ENCODE data around the gene ZBTB25. TPM values are rescaled to one million over a fixed set of nuclear protein-coding genes. Genes with fewer than 3 reads are reported as not detected.
"Not testable (repeated sequence)": the region's sequence is repeated elsewhere in the genome, so short reads cannot be mapped to it uniquely, and the experiment has no call there.

ZBTB25 gene
- total and polyA plus RNA-seq, 12 donors = 4.4 to 17.2 (median 11.0) TPM

- Histone ChIP-seq H3K27ac (no peak overlapping the region), H3K4me3 (no peak overlapping the region), H3K9me3 (replicated peaks in 1 of 3) (no peaks in the 10 kb centered on the region), H3K4me1 (replicated peaks in 1 of 2) (peaks cover 0 to 13% of the 10 kb centered on the region in 2 donors), H3K36me3 (replicated peaks in 1 of 2) (peaks cover 0 to 12% of the 10 kb centered on the region in 2 donors), H3K27me3 (no peaks in the 10 kb centered on the region)
- DNase-seq = no peak
- TF ChIP-seq CTCF (IDR thresholded peaks at IDR 0.05) (no peak), POLR2A (IDR thresholded peaks at IDR 0.05) (no peak)
- 67 to 84% (median 77%) methylated on average over 4 of the region's 4 CpGs for WGBS, 4 donors
- intact Hi-C loops (cut with DNase I) = no loop called here
These were observed 14.6 kb upstream of the ZBTB25 start for GRCh38 chr14:64518229-64518628.

- H3K27me3 ChIP-seq; H3K4me3 ChIP-seq; H3K27ac ChIP-seq; DNase-seq; H3K36me3 ChIP-seq (replicated peaks in 1 of 2); intact Hi-C loops (cut with DNase I); H3K9me3 ChIP-seq (replicated peaks in 1 of 3): not testable (repeated sequence)
- H3K4me1 ChIP-seq (replicated peaks in 1 of 2) = peaks cover 0 to 16% of the 10 kb centered on the region in 2 donors
- WGBS, 4 donors = 80 to 98% (median 84%) methylated on average over 6 of the region's 6 CpGs
These were observed 14.0 kb upstream of the ZBTB25 start for GRCh38 chr14:64517667-64518066.

DNA sequence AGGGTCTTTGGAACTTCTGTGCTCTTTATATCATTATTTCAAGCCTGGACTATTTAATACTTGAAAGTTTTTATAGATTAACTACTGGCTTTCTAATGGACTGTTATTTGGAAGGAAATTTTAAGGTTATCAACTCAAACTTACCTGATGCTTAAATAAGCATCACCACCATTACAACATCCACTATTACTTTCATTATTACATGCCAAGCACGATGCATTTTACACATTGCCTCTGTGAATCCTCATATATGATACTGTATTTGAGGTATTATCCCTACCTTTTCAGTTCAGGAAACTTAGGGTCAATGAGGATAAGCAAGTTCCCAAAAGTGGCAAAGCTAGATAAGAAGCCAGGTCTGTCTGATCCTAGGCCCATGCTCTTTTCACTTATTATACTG, 13.3 kb upstream of the ZBTB25 start:
- H3K4me1 ChIP-seq (replicated peaks in 1 of 2) = peaks cover 0 to 23% of the 10 kb centered on the region in 2 donors
- TF ChIP-seq CTCF (IDR thresholded peaks at IDR 0.05) (no peak), POLR2A (IDR thresholded peaks at IDR 0.05) (no peak)
- intact Hi-C loops (cut with DNase I) = no loop called here
- H3K27ac ChIP-seq = no peak overlapping the region
- no peaks in the 10 kb centered on the region for H3K27me3 ChIP-seq
- no peak for DNase-seq
- no peaks in the 10 kb centered on the region for H3K9me3 ChIP-seq (replicated peaks in 1 of 3)
- H3K4me3 ChIP-seq = no peak overlapping the region
- H3K36me3 ChIP-seq (replicated peaks in 1 of 2) = peaks cover 0 to 1% of the 10 kb centered on the region in 2 donors
- 74 to 90% (median 85%) methylated on average over 1 of the region's 1 CpG for WGBS, 4 donors

DNA sequence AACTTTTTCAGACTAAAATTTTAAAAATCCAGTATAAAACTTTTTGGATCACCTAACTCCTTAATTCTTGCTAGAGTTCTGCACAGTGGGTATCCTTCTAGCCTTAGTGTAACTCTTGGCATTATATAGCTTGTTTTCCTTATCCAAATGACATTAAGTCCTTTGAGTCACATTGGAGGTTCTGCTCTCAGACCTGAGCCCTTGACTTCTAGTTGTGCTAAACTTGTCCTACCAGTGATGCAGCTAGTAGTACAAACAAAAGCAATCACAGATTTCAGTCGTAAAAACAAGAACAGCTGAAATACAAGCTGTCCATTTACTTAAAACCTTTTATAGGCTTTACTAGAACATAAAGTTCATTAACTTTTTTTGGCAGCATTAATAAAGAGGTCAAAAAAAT, 11.4 kb upstream of the ZBTB25 start:
- Histone ChIP-seq H3K27me3 (no peaks in the 10 kb centered on the region), H3K4me1 (replicated peaks in 1 of 2) (peaks cover 5 to 42% of the 10 kb centered on the region in 2 donors), H3K36me3 (replicated peaks in 1 of 2) (no peaks in the 10 kb centered on the region), H3K4me3 (no peak overlapping the region), H3K27ac (no peak overlapping the region), H3K9me3 (replicated peaks in 1 of 3) (no peaks in the 10 kb centered on the region)
- intact Hi-C loops (cut with DNase I) = no loop called here
- no peak for DNase-seq
- no peak for TF ChIP-seq POLR2A (IDR thresholded peaks at IDR 0.05)
- no peak for TF ChIP-seq CTCF (IDR thresholded peaks at IDR 0.05)
- WGBS, 4 donors = 38 to 40% (median 39%) methylated on average over 1 of the region's 1 CpG

- WGBS, 4 donors = 92 to 96% (median 94%) methylated on average over 2 of the region's 2 CpGs
- Histone ChIP-seq H3K9me3 (replicated peaks in 1 of 3) (no peaks in the 10 kb centered on the region), H3K27me3 (no peaks in the 10 kb centered on the region), H3K4me1 (replicated peaks in 1 of 2) (peaks cover 5 to 55% of the 10 kb centered on the region in 2 donors), H3K4me3 (no peak overlapping the region), H3K36me3 (replicated peaks in 1 of 2) (no peaks in the 10 kb centered on the region), H3K27ac (no peak overlapping the region)
- DNase-seq = no peak
- TF ChIP-seq CTCF (IDR thresholded peaks at IDR 0.05) (no peak), POLR2A (IDR thresholded peaks at IDR 0.05) (no peak)
- intact Hi-C loops (cut with DNase I) = no loop called here
These were observed 9.6 kb upstream of the ZBTB25 start for GRCh38 chr14:64513271-64513670.

Measured in adrenal gland (tissue), 12 donors.